ENCODE results near the gene ST6GALNAC1. TPM values are rescaled to one million over a fixed set of nuclear protein-coding genes. Genes with fewer than 3 reads are reported as not detected.

The ST6GALNAC1 gene
- total and polyA plus RNA-seq, 2 of the 13 experiments (the other 11 are each of a cell fraction or from before 2014, with no cell fraction given) = not detected

DNA sequence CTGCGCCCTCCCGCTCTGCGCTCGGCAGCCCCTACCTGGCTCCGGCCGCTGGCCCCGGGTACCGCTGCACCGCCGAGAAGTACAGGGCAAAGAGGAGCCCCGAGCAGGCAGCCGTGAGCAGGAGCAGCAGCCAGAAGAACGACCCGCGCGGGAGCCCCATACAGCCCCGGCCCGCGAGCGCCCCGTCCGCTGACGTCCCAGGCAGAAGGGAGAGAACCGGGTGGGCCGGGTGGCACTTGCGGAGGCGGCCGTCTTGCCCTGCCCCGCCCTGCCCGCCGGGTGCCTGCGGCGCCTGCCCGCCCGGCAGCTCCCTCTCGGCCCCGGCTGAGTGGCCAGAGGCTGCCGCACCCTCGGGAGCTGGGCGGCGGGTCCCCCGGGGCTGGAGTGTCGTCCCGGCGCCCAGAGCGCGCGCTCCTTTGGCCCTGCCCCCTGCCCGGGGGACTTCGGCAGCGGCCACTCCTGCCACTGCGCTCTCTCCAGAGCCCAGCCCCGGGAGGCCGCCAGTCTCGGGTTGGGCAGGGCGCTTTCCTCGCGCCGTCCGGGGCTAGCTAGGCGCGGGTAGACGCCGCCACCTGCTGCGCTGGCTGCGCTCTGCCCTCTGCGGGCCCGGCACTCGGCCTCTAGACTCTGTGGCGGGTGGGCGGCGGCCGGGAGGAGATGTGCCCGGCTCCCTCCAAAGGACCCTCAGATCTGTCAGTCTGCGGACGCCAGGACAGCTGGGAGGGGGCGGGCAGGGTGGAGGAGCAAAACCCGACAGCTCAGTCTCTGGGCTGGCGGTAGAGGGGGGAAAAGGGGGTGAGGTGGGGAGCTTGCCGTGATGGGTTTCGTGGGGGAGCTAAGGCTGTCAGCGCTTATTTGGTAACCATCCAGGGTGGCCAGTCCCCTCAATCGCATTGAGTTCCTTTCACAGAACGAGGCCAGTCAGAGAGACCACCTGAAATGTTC is 57.6 kb downstream of the ST6GALNAC1 start, which contains the start of gene ST6GALNAC2:
Gene ST6GALNAC2, minus strand, starts transcription at position 212 of the 945 bp plus-strand sequence. Its CDS starts 52 bp downstream, at position 160.
- no TSS peak for BruUV-seq (replicated peaks)
- FAIRE-seq (no peak), DNase-seq (ENCODE audit: low spot score) (peak; percentile 66), ATAC-seq (peak; percentile 93)
- no peaks in the 10 kb centered on the region for H3K9me3 ChIP-seq (ENCODE audit: low read length)
- no peak within 1 kb of the TSS for H2AFZ ChIP-seq (ENCODE audit: low read length)
- peaks cover 11 to 41% of the 10 kb centered on the region in 2 experiments; a peak in 4 of 5 replicates for H3K27me3 ChIP-seq (ENCODE audit: control insufficient read depth in 1 of 2, insufficient read depth in 2 of 2, low read length in 2 of 2)
- ChIA-PET CTCF (ENCODE audit: low intra/inter-chr PET ratio, low total read pairs) (interaction anchor here (0.7 to 1.8 kb wide), 3 partner anchors 27 to 62 kb away, joined by 3 to 5 read pairs (median 5); no protein-coding TSS in a partner anchor), POLR2A (interaction anchor here (0.9 to 3.2 kb wide), 12 partner anchors 10 to 86 kb away, joined by 3 to 19 read pairs (median 4); a partner anchor contains a TSS)
- H3K4me2 ChIP-seq (ENCODE audit: low read depth, low read length) = peak within 1 kb of the TSS; percentile 73
- in situ Hi-C loops (cut with HindIII; ENCODE audit: extremely low pct_ligation_motif_present, low pct_unique_long_range_greater_than_20kb) = no loop called here
- no peak within 1 kb of the TSS; the same call in 1 of the 2 replicates for H3K9ac ChIP-seq (ENCODE audit: insufficient read depth, low read depth, low read length)
- no peaks in the 10 kb centered on the region for H3K36me3 ChIP-seq (replicated peaks in 1 of 2; ENCODE audit: control insufficient read depth in 1 of 2, insufficient read depth in 2 of 2, low read length in 2 of 2)
- H3K79me2 ChIP-seq (ENCODE audit: insufficient read depth, low read length) = no peaks in the 10 kb centered on the region
- H3K4me1 ChIP-seq (ENCODE audit: insufficient read depth, low read length) = peaks cover 54% of the 10 kb centered on the region
- WGBS (ENCODE audit: low lambda C conversion rate) = 1% methylated on average over 29 of the region's 84 CpGs
- no peaks in the 10 kb centered on the region for H4K20me1 ChIP-seq (ENCODE audit: insufficient read depth, low read length)
- H3K4me3 ChIP-seq (replicated peaks in 1 of 3; ENCODE audit: insufficient read depth in 1 of 3, low read depth in 2 of 3, low read length in 3 of 3) = peak within 1 kb of the TSS; percentile 55 to 72 (median 58)
- intact Hi-C loops (cut with micrococcal nuclease; ENCODE audit: unreplicated experiment) = loop anchor here (2.0 to 5.0 kb wide), 3 partner anchors 15 to 61 kb away; no protein-coding TSS in a partner anchor
- H3K27ac ChIP-seq (ENCODE audit: extremely low read length, insufficient read depth, low read length) = no peak within 1 kb of the TSS
- 0 out of 2 replicates have a peak, but pooled peaks have one; percentile 36 for TF ChIP-seq ZNF343 (CRISPR knock-in tag; IDR thresholded peaks at IDR 0.05)
- no peak for TF ChIP-seq ZNF264 (CRISPR knock-in tag; IDR thresholded peaks at IDR 0.05)
- TF ChIP-seq ZMAT3 (CRISPR knock-in tag; conservative IDR thresholded peaks at IDR 0.05) = 0 out of 2 replicates have a peak, but pooled peaks have one; percentile 47
- 0 out of 2 replicates have a peak, but pooled peaks have one; percentile 28 for TF ChIP-seq GTF3A (CRISPR knock-in tag; conservative IDR thresholded peaks at IDR 0.05)
- TF ChIP-seq HNRNPK (IDR thresholded peaks at IDR 0.05; ENCODE audit: low read depth, low read length, poor library complexity, severe bottlenecking) = peak; percentile 18
- TF ChIP-seq ZNF543 (CRISPR knock-in tag; IDR thresholded peaks at IDR 0.05) = 0 out of 2 replicates have a peak, but pooled peaks have one; percentile 40
- TF ChIP-seq ZNF740 (CRISPR knock-in tag; IDR thresholded peaks at IDR 0.05) = 0 out of 2 replicates have a peak, but pooled peaks have one; percentile 9
- TF ChIP-seq ZFP90 (CRISPR knock-in tag; IDR thresholded peaks at IDR 0.05; ENCODE audit: borderline replicate concordance) = no peak; the same call in 1 of the 2 replicates
- peak; percentile 95 for TF ChIP-seq HNRNPLL (IDR thresholded peaks at IDR 0.05; ENCODE audit: low read depth, low read length, poor library complexity, severe bottlenecking)
- TF ChIP-seq PPARG (CRISPR knock-in tag; conservative IDR thresholded peaks at IDR 0.05) = 0 out of 2 replicates have a peak, but pooled peaks have one; percentile 33
- TF ChIP-seq ZSCAN5A (CRISPR knock-in tag; IDR thresholded peaks at IDR 0.05; ENCODE audit: borderline replicate concordance) = no peak
- peak; percentile 54 for TF ChIP-seq SAP130 (CRISPR knock-in tag; IDR thresholded peaks at IDR 0.05; ENCODE audit: low read depth)
- peak; percentile 36; the same call in 1 of the 2 replicates for TF ChIP-seq PHF8 (CRISPR knock-in tag; IDR thresholded peaks at IDR 0.05)
- TF ChIP-seq XRCC5 (optimal IDR thresholded peaks at IDR 0.05; ENCODE audit: low read length) = peak; percentile 49
- peak; percentile 27 for TF ChIP-seq ASH2L (IDR thresholded peaks at IDR 0.05; ENCODE audit: insufficient read length, low read depth, low read length)
- TF ChIP-seq ZNF574 (CRISPR knock-in tag; IDR thresholded peaks at IDR 0.05) = 0 out of 2 replicates have a peak, but pooled peaks have one; percentile 15

Data from HepG2 (cell line).